Spleen (tissue), 7 donors: ENCODE results near the gene S100A6.

Experiments used
- CTCF ChIP-seq, 11 experiments: fragments of 200-600 bp in 7 of 11; fragments of 450-650 bp in 4 of 11; sonication (generic) in 4 of 11; IDR thresholded peaks in 8 of 11; conservative IDR thresholded peaks in 3 of 11; 1 replicate in 7 of 11; 2 replicates in 4 of 11; pipeline versions ENCODE4 v1.4.0 to v1.8.0; 2016 to 2021; ENCODE audit warnings: antibody characterized with exemption in 11 of 11, inconsistent platforms in 4 of 11, mild to moderate bottlenecking in 1 of 11
- POLR2A ChIP-seq, 3 donors: fragments of 450-650 bp; IDR thresholded peaks; one replicate each; pipeline ENCODE4 v1.5.1; 2017; ENCODE audit warnings: antibody characterized with exemption in 3 of 3, mild to moderate bottlenecking in 1 of 3
- POLR2AphosphoS5 ChIP-seq, 3 donors: sonication (generic); formaldehyde crosslinking; IDR thresholded peaks; one replicate each; pipeline ENCODE4 v1.5.1; 2017; ENCODE audit warnings: antibody characterized with exemption in 3 of 3
- donor health status: DM: no; HTN: no; CAD: no; lungs with moderate emphysema.
- donor health status: DM: no; HTN: no; CAD: no.
- donor health status: DM: no; HTN: no; CAD: no.

DNA sequence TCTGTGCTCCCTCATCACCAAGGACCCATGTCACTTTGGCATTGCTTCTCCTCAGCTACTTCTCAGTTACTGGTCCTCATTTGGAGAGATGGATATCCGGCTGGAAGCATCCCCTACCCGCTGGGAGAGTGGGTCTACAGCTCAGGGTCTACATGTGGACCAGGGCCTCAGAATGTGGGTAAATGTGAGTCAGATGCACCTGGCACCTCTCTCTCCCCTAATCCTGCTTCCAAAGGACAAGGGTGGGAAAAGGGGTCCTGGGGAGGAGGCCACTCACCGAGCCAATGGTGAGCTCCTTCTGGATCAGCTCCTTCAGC lies 908 bp downstream of the S100A6 start:
- TF ChIP-seq POLR2AphosphoS5 (IDR thresholded peaks at IDR 0.05) (no peak), CTCF (IDR thresholded peaks at IDR 0.05 in 8 of 11, conservative IDR thresholded peaks at IDR 0.05 in 3 of 11) (no peak), POLR2A (IDR thresholded peaks at IDR 0.05) (no peak)
